Measurements from ENCODE around the gene OGG1.

The OGG1 gene

DNA sequence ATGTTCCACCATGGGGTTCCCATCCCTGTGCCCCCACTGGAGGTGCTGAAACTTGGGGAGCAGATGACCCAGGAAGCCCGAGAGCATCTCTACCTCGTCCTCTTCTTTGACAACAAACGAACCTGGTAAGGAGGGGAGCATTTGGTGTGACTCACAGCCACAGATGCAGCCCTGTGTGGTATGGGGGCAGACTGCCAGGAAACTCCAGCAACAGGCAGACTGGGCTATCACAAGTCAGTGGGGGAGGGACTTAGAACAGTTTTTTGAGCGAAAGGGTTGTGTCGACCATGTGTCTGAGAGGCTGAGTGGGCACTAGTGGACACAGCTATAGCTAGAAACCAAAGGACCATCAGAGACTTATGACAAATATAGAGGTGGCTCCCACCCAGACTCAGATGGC, 3.4 kb upstream of the OGG1 start:
- TF ChIP-seq, protein P1, sequence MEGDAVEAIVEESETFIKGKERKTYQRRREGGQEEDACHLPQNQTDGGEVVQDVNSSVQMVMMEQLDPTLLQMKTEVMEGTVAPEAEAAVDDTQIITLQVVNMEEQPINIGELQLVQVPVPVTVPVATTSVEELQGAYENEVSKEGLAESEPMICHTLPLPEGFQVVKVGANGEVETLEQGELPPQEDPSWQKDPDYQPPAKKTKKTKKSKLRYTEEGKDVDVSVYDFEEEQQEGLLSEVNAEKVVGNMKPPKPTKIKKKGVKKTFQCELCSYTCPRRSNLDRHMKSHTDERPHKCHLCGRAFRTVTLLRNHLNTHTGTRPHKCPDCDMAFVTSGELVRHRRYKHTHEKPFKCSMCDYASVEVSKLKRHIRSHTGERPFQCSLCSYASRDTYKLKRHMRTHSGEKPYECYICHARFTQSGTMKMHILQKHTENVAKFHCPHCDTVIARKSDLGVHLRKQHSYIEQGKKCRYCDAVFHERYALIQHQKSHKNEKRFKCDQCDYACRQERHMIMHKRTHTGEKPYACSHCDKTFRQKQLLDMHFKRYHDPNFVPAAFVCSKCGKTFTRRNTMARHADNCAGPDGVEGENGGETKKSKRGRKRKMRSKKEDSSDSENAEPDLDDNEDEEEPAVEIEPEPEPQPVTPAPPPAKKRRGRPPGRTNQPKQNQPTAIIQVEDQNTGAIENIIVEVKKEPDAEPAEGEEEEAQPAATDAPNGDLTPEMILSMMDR (conservative IDR thresholded peaks at IDR 0.05; ENCODE audit: low read length): no peak
- peak; percentile 58 for DNase-seq (ENCODE audit: low read depth)
- no peak overlapping the region for H3K4me3 ChIP-seq (ENCODE audit: low read length)

DNA sequence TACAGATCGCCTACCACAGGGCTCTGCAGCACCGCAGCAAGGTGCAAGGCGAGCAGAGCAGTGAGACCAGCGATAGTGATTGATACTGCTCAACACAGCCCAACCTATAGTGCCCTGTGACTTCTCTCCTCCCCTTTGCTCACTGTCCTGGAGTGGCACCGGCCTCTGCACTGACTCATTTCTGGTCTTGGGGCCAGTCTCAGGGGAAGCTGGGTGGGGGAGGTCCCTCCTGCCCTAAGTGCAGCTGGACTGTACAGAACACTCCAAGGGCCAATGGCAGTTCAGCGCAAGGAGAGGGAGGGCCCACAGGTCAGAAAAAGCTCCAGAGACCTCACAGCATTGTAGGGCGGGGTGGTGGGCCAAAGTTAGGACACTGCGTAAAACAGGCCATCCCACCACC, 2.5 kb upstream of the OGG1 start:
- DNase-seq (ENCODE audit: low read depth): peak; percentile 24
- H3K4me3 ChIP-seq (ENCODE audit: low read length): no peak overlapping the region
- TF ChIP-seq, protein P1 (conservative IDR thresholded peaks at IDR 0.05; ENCODE audit: low read length): no peak

DNA sequence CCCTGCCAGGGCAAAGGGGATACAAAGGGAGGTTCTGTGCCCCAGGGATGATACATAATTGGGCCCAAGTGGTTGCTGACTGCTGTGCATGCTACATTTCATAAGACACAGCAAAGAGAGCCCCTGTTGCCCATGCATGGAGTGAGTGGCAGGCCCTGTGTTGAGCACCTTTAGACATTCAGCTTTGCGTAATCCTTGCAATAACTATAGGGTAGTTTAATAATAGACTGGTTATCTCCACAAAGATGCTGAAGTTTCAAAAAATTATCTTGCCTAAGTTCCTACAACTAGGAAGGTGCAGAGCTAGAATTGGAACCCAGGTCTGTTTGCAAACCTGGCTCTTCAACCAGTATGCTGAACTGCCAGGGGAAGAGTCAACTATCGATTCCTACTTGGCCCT, 1.7 kb upstream of the OGG1 start:
- no peak overlapping the region for H3K4me3 ChIP-seq (ENCODE audit: low read length)
- TF ChIP-seq, protein P1 (conservative IDR thresholded peaks at IDR 0.05; ENCODE audit: low read length): no peak
- no peak for DNase-seq (ENCODE audit: low read depth)

- peak overlapping the region; percentile 61 for H3K4me3 ChIP-seq (ENCODE audit: low read length)
- DNase-seq (ENCODE audit: low read depth): no peak
- TF ChIP-seq, protein P1 (conservative IDR thresholded peaks at IDR 0.05; ENCODE audit: low read length): no peak; the same call in 1 of the 2 replicates
Measured at GRCh38 chr3:9749296-9749644, 482 bp upstream of the OGG1 start.

- H3K4me3 ChIP-seq (ENCODE audit: low read length): peak overlapping the region; percentile 93
- TF ChIP-seq, protein P1 (conservative IDR thresholded peaks at IDR 0.05; ENCODE audit: low read length): no peak
- DNase-seq (ENCODE audit: low read depth): peak; percentile 33
Measured at GRCh38 chr3:9750556-9751411, 1.0 kb downstream of the OGG1 start.

GRCh38 chr3:9754678-9755077, 4.9 kb downstream of the OGG1 start:
- H3K4me3 ChIP-seq (ENCODE audit: low read length): no peak overlapping the region
- TF ChIP-seq, protein P1 (conservative IDR thresholded peaks at IDR 0.05; ENCODE audit: low read length): no peak
- DNase-seq (ENCODE audit: low read depth): no peak

GRCh38 chr3:9757427-9757826, 7.7 kb downstream of the OGG1 start:
- no peak overlapping the region for H3K4me3 ChIP-seq (ENCODE audit: low read length)
- TF ChIP-seq, protein P1 (conservative IDR thresholded peaks at IDR 0.05; ENCODE audit: low read length): no peak
- no peak for DNase-seq (ENCODE audit: low read depth)
